ENCODE results near the gene TMEM221. TPM values are rescaled to one million over a fixed set of nuclear protein-coding genes. Genes with fewer than 3 reads are reported as not detected.

TMEM221 gene
- total and polyA plus RNA-seq, 10 of the 15 experiments (the other 5 are each of a cell fraction or from before 2014, with no cell fraction given) = 0.04 to 0.24 TPM; not detected in 8

- in situ Hi-C loops (cut with MboI) = no loop called here
- WGBS (ENCODE audit: insufficient coverage, insufficient replicate concordance, low lambda C conversion rate, missing lambda C conversion rate) = 43% methylated on average over 6 of the region's 6 CpGs
These were observed 30.9 kb upstream of the TMEM221 start for GRCh38 chr19:17479325-17479791.

More at GRCh38 chr19:17479325-17479791, 30.9 kb upstream of the TMEM221 start:
- CTCF ChIA-PET = interaction anchor here (1.4 to 3.4 kb wide), 2 partner anchors 13 to 17 kb away, joined by 3 to 10 read pairs; no protein-coding TSS in a partner anchor
- RAD21 ChIA-PET (ENCODE audit: unreplicated experiment) = no interaction called here
- intact Hi-C loops (cut with micrococcal nuclease; ENCODE audit: unreplicated experiment) = no loop called here
- no peaks in the 10 kb centered on the region for H3K27me3 ChIP-seq (replicated peaks in 1 of 2; ENCODE audit: control insufficient read depth in 2 of 2, insufficient read depth in 2 of 2, low read length in 1 of 2)
- FAIRE-seq = no peak
- no peak for DNase-seq (ENCODE audit: low read depth, low spot score)
- no peak for ATAC-seq
- no peaks in the 10 kb centered on the region for H3K36me3 ChIP-seq (ENCODE audit: control insufficient read depth in 2 of 2, insufficient read depth in 2 of 2, low read length in 1 of 2)
- H3K9me3 ChIP-seq (replicated peaks; ENCODE audit: control insufficient read depth, insufficient read depth, low read length) = no peaks in the 10 kb centered on the region
- no peaks in the 10 kb centered on the region for H4K20me1 ChIP-seq (ENCODE audit: control insufficient read depth, insufficient read depth)
- no peaks in the 10 kb centered on the region for H3K4me1 ChIP-seq (ENCODE audit: control insufficient read depth, insufficient read depth, low read length)
- no TSS peak for BruUV-seq (replicated peaks)
- H3K9ac ChIP-seq (ENCODE audit: control insufficient read depth, insufficient read depth, low read length) = no peak overlapping the region
- TF ChIP-seq, protein P1, sequence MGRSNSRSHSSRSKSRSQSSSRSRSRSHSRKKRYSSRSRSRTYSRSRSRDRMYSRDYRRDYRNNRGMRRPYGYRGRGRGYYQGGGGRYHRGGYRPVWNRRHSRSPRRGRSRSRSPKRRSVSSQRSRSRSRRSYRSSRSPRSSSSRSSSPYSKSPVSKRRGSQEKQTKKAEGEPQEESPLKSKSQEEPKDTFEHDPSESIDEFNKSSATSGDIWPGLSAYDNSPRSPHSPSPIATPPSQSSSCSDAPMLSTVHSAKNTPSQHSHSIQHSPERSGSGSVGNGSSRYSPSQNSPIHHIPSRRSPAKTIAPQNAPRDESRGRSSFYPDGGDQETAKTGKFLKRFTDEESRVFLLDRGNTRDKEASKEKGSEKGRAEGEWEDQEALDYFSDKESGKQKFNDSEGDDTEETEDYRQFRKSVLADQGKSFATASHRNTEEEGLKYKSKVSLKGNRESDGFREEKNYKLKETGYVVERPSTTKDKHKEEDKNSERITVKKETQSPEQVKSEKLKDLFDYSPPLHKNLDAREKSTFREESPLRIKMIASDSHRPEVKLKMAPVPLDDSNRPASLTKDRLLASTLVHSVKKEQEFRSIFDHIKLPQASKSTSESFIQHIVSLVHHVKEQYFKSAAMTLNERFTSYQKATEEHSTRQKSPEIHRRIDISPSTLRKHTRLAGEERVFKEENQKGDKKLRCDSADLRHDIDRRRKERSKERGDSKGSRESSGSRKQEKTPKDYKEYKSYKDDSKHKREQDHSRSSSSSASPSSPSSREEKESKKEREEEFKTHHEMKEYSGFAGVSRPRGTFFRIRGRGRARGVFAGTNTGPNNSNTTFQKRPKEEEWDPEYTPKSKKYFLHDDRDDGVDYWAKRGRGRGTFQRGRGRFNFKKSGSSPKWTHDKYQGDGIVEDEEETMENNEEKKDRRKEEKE (IDR thresholded peaks at IDR 0.05) = no peak
- no peak overlapping the region for H2AFZ ChIP-seq (ENCODE audit: control insufficient read depth, low read depth, low read length)
- H3K4me2 ChIP-seq (ENCODE audit: control insufficient read depth, insufficient read depth) = no peak overlapping the region
- H3K4me3 ChIP-seq = no peak overlapping the region
- SMC1A ChIA-PET (ENCODE audit: uncharacterized antibody, unreplicated experiment) = no interaction called here
- POLR2A ChIA-PET = no interaction called here
- no peak overlapping the region for H3K27ac ChIP-seq (ENCODE audit: control insufficient read depth, insufficient read depth)
- H3K79me2 ChIP-seq (ENCODE audit: control insufficient read depth, insufficient read depth, low read length) = no peaks in the 10 kb centered on the region
